DND-41 (cell line): ENCODE data around the gene AACS.

ENCODE experiments used
- CTCF ChIP-seq: IDR thresholded peaks from 2 replicates; pipeline ENCODE4 v1.5.1; 2012; ENCODE audit warnings: borderline replicate concordance, low read length, moderate library complexity, mild to moderate bottlenecking; ENCODE audit not compliant: poor library complexity, severe bottlenecking; ENCODE audit errors: extremely low read depth
- EZH2 ChIP-seq: IDR thresholded peaks from 3 replicates; pipeline ENCODE4 v1.6.1; 2012; ENCODE audit warnings: borderline replicate concordance, low read depth, mild to moderate bottlenecking, moderate library complexity, low read length, inconsistent platforms; ENCODE audit not compliant: severe bottlenecking

- TF ChIP-seq CTCF (no peak), EZH2 (no peak)
These were observed 94.5 kb downstream of the AACS start for GRCh38 chr12:125159702-125160101.
